ENCODE data around the gene TMEM209. TPM values are rescaled to one million over a fixed set of nuclear protein-coding genes. Genes with fewer than 3 reads are reported as not detected.

TMEM209 gene
- total RNA-seq, 1 donor from 2014 or later, result 10.8 TPM

DNA sequence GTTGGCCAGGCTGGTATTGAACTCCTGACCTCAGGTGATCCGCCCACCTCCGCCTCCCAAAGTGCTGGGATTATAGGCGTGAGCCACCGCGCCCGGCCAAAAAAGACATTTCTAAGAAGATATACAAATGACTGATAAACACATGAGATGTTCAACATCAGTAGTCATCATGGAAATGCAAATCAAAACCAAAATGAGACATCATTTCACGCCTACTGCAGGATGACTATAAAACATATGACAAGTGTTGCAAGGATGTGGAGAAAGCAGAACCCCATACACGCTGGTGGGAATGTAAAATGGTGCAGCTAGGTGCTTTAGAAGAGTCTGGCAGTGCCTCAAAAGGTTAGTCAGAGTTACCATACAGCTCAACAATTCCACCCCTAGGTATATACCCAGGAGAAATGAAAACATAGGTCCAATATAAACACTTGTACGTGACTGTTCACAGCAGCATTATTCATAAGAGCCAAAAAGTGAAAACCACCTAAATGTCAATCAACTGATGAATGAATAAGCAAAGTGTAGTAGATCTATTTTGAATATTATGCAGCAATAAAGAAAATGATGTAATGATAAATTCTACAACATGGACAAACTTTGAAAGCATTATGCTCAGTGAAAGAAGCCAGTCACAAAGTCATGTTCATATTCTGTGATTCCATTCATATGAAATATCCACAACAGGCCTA lies 24.5 kb downstream of the TMEM209 start:
- no peak overlapping the region for H3K4me3 ChIP-seq

DNA sequence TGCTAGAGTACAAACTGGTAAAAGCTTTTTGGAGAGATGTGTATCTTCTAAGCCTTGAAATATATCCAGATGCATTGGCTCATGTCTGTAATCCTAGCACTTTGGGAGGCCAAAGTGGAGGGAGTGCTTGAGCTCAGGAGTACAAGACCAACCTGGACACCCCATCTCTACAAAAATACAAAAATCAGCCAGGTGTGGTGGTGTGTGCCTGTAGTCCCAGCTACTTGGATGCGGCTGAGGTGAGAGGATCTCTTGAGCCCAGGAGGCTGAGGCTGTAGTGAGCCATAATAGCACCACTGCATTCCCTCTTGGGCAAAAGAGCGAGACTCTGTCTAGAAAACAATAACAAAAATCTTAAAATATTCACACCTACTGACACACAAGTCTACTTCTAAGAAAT lies 25.6 kb downstream of the TMEM209 start:
- TF ChIP-seq POLR2AphosphoS5 (IDR thresholded peaks at IDR 0.05; ENCODE audit: insufficient read depth in 1 of 2, low read depth in 1 of 2), result no peak
- TF ChIP-seq, protein P1, sequence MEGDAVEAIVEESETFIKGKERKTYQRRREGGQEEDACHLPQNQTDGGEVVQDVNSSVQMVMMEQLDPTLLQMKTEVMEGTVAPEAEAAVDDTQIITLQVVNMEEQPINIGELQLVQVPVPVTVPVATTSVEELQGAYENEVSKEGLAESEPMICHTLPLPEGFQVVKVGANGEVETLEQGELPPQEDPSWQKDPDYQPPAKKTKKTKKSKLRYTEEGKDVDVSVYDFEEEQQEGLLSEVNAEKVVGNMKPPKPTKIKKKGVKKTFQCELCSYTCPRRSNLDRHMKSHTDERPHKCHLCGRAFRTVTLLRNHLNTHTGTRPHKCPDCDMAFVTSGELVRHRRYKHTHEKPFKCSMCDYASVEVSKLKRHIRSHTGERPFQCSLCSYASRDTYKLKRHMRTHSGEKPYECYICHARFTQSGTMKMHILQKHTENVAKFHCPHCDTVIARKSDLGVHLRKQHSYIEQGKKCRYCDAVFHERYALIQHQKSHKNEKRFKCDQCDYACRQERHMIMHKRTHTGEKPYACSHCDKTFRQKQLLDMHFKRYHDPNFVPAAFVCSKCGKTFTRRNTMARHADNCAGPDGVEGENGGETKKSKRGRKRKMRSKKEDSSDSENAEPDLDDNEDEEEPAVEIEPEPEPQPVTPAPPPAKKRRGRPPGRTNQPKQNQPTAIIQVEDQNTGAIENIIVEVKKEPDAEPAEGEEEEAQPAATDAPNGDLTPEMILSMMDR (IDR thresholded peaks at IDR 0.05), result no peak
- TF ChIP-seq POLR2A (IDR thresholded peaks at IDR 0.05), result no peak
- Histone ChIP-seq H3K4me3 (no peak overlapping the region), H3K27ac (no peak overlapping the region), H3K27me3 (no peaks in the 10 kb centered on the region), H3K9me3 (no peaks in the 10 kb centered on the region), H3K36me3 (peaks cover 0 to 52% of the 10 kb centered on the region in 2 donors), H3K4me1 (no peaks in the 10 kb centered on the region)
- no peak for DNase-seq (ENCODE audit: extremely low spot score in 2 of 2)
- intact Hi-C loops (cut with DNase I), result no loop called here

More for the DNA sequence above, 24.5 kb downstream of the TMEM209 start:
- Histone ChIP-seq H3K27ac (no peak overlapping the region), H3K36me3 (peaks cover 0 to 43% of the 10 kb centered on the region in 2 donors), H3K9me3 (no peaks in the 10 kb centered on the region), H3K27me3 (no peaks in the 10 kb centered on the region), H3K4me1 (no peaks in the 10 kb centered on the region)
- TF ChIP-seq POLR2A (IDR thresholded peaks at IDR 0.05) (no peak), POLR2AphosphoS5 (IDR thresholded peaks at IDR 0.05; ENCODE audit: insufficient read depth in 1 of 2, low read depth in 1 of 2) (no peak)
- TF ChIP-seq, protein P1 (IDR thresholded peaks at IDR 0.05), result no peak
- no peak for DNase-seq (ENCODE audit: extremely low spot score in 2 of 2)
- intact Hi-C loops (cut with DNase I), result no loop called here

DNA sequence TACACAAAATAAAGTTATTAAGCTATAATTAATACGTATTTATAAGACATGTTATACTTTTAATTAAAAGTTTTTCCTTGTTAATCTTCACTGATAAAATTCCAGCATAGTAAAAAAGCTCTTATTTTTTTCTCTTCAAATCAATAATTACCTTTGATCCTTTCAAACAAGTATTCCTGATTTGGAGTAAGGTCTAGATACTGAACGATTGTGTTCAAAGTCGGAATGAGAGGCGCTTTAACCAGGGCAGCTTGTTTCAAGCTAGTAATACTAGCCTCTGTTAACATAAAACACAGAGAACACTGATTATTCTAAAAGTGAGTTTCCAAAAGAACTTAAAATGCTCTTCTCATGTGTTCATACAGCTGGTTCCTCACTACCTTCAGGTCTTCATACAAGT lies 27.0 kb downstream of the TMEM209 start:
- Histone ChIP-seq H3K4me1 (no peaks in the 10 kb centered on the region), H3K4me3 (no peak overlapping the region), H3K9me3 (no peaks in the 10 kb centered on the region), H3K36me3 (peaks cover 0 to 48% of the 10 kb centered on the region in 2 donors), H3K27ac (no peak overlapping the region), H3K27me3 (no peaks in the 10 kb centered on the region)
- DNase-seq (ENCODE audit: extremely low spot score in 2 of 2), result no peak
- TF ChIP-seq POLR2A (IDR thresholded peaks at IDR 0.05), result no peak
- TF ChIP-seq POLR2AphosphoS5 (IDR thresholded peaks at IDR 0.05; ENCODE audit: insufficient read depth in 1 of 2, low read depth in 1 of 2), result no peak
- TF ChIP-seq, protein P1 (IDR thresholded peaks at IDR 0.05), result no peak
- intact Hi-C loops (cut with DNase I), result no loop called here

DNA sequence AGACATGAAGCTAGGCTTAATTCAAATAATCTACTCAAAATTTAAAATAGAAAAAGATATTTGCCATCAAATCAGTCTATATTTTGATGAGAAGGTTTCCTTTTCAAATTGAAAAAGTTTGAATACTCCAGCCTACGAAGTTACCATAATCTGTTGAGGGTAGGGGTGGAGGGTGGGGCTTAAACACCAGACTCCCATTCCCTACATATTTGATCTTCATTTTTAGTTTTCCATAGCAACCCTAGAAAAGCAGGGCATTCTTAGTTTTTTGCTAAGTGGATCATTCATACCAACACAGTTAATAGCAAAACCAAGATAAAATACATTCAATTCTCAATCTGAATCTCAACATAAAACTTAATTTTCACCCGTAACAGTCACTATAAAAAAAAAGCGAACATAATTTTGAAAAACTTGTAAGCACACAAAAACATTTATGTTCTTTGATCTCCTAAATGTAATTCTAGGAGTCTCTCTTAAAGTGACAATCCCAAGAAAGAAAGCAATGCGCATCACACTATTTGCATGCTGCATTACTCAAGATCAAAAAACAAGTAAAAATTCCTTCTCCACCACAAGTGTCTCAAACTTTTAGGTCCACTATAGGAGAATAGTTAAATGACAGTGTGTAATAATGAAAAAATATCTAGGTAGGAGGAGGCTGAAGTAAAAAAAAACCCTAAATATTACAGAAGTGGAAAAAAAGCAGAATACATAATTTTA lies 30.8 kb downstream of the TMEM209 start:
- no peaks in the 10 kb centered on the region for H3K27me3 ChIP-seq
- DNase-seq (ENCODE audit: extremely low spot score in 2 of 2), result no peak
- no peaks in the 10 kb centered on the region for H3K9me3 ChIP-seq
- H3K36me3 ChIP-seq, result peaks cover 0 to 47% of the 10 kb centered on the region in 2 donors
- no peak overlapping the region for H3K27ac ChIP-seq
- intact Hi-C loops (cut with DNase I), result no loop called here
- TF ChIP-seq, protein P1 (IDR thresholded peaks at IDR 0.05), result no peak
- TF ChIP-seq POLR2A (IDR thresholded peaks at IDR 0.05) (no peak), POLR2AphosphoS5 (IDR thresholded peaks at IDR 0.05; ENCODE audit: insufficient read depth in 1 of 2, low read depth in 1 of 2) (no peak)
- no peaks in the 10 kb centered on the region for H3K4me1 ChIP-seq
- no peak overlapping the region for H3K4me3 ChIP-seq

DNA sequence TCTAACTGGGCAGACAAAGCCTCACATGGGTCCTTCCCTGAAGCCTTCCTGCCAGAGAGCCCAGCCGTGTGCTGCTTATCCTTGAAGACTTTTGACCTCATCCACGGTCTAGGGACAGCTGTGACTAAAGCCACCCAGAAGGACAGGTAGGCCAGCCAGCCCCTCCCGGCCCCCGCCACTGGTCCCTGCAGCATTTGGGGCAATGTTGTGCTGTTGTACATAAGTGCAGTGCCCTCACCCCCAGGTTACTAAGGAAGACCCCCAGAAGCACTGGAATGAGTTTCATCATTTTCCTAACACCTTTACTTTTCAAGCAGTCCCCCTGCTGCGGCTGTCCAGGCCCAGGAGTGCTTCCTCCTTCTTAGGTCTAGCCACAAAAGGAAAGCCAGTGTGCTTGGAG lies 43.0 kb downstream of the TMEM209 start:
- Histone ChIP-seq H3K36me3 (peaks cover 0 to 39% of the 10 kb centered on the region in 2 donors), H3K4me1 (no peaks in the 10 kb centered on the region), H3K9me3 (no peaks in the 10 kb centered on the region), H3K27ac (no peak overlapping the region), H3K4me3 (no peak overlapping the region), H3K27me3 (no peaks in the 10 kb centered on the region)
- intact Hi-C loops (cut with DNase I), result no loop called here
- TF ChIP-seq POLR2AphosphoS5 (IDR thresholded peaks at IDR 0.05; ENCODE audit: insufficient read depth in 1 of 2, low read depth in 1 of 2), result no peak
- TF ChIP-seq, protein P1 (IDR thresholded peaks at IDR 0.05), result no peak
- no peak for TF ChIP-seq POLR2A (IDR thresholded peaks at IDR 0.05)
- DNase-seq (ENCODE audit: extremely low spot score in 2 of 2), result no peak

All from vagina (tissue), 2 donors.